Mesendoderm (in vitro differentiated cells): ENCODE measurements around the gene COL25A1.

ENCODE experiments used
- DNase-seq: peaks from one replicate; pipeline ENCODE4 v3.0.0; 2013
- H2AK5ac ChIP-seq: 2 replicates; pipeline ENCODE4 v1.6.1; 2013; ENCODE audit warnings: low read length, inconsistent platforms
- H2BK120ac ChIP-seq: 2 replicates; pipeline ENCODE4 v1.6.1; 2013; ENCODE audit warnings: low read depth, mild to moderate bottlenecking, low read length, moderate library complexity, mixed read lengths
- H2BK15ac ChIP-seq: replicated peaks from 2 replicates; pipeline ENCODE4 v1.6.1; 2013; ENCODE audit warnings: low read depth, mild to moderate bottlenecking, moderate library complexity
- H2BK5ac ChIP-seq: 2 replicates; pipeline ENCODE4 v1.6.1; 2013; ENCODE audit warnings: low read length, inconsistent platforms
- H3K18ac ChIP-seq: 2 replicates; pipeline ENCODE4 v1.6.1; 2013; ENCODE audit warnings: mild to moderate bottlenecking, low read length, mixed read lengths
- H3K23ac ChIP-seq: one replicate; pipeline ENCODE4 v1.6.1; 2013; ENCODE audit warnings: low read length
- H3K27ac ChIP-seq: 2 replicates; pipeline ENCODE4 v1.5.1; 2013; ENCODE audit warnings: low read depth, mild to moderate bottlenecking, inconsistent platforms, low read length, moderate library complexity
- H3K27me3 ChIP-seq: 2 replicates; pipeline ENCODE4 v1.6.1; 2013; ENCODE audit warnings: low read length, control low read depth, mild to moderate bottlenecking, inconsistent platforms; ENCODE audit not compliant: insufficient read depth, poor library complexity
- H3K36me3 ChIP-seq: 2 replicates; pipeline ENCODE4 v1.6.1; 2013; ENCODE audit warnings: low read length, inconsistent platforms; ENCODE audit not compliant: control insufficient read depth, insufficient read depth
- H3K4ac ChIP-seq: one replicate; pipeline ENCODE4 v1.6.1; 2013; ENCODE audit warnings: low read depth, mild to moderate bottlenecking, low read length, moderate library complexity
- H3K4me1 ChIP-seq: 2 replicates; pipeline ENCODE4 v1.6.1; 2013; ENCODE audit warnings: low read depth, low read length, inconsistent platforms; ENCODE audit not compliant: control insufficient read depth
- H3K4me2 ChIP-seq: 2 replicates; pipeline ENCODE4 v1.6.1; 2013; ENCODE audit warnings: low read length
- H3K4me3 ChIP-seq: 2 replicates; pipeline ENCODE4 v1.5.1; 2013; ENCODE audit warnings: mild to moderate bottlenecking, low read length
- H3K56ac ChIP-seq: one replicate; pipeline ENCODE4 v1.6.1; 2013; ENCODE audit warnings: low read length
- H3K79me1 ChIP-seq: 2 replicates; pipeline ENCODE4 v1.6.1; 2013; ENCODE audit warnings: low read length, inconsistent platforms
- H3K79me2 ChIP-seq: 2 replicates; pipeline ENCODE4 v1.6.1; 2013; ENCODE audit warnings: mild to moderate bottlenecking, low read length; ENCODE audit not compliant: control insufficient read depth, insufficient read depth
- H3K9ac ChIP-seq: 2 replicates; pipeline ENCODE4 v1.6.1; 2013; ENCODE audit warnings: low read length, inconsistent platforms
- H4K5ac ChIP-seq: one replicate; pipeline ENCODE4 v1.6.1; 2013; ENCODE audit warnings: low read length
- H4K8ac ChIP-seq: one replicate; pipeline ENCODE4 v1.6.1; 2013; ENCODE audit warnings: low read depth, mild to moderate bottlenecking, control low read depth, low read length, moderate library complexity
- WGBS: extraction: QIAGEN DNeasy Blood & Tissue Kit; methylation state at CpG from one replicate; pipeline ENCODE4 v1.1.7; 2013; ENCODE audit warnings: low lambda C conversion rate, missing lambda C conversion rate; ENCODE audit not compliant: insufficient coverage; ENCODE audit errors: extremely low coverage; 5-methylcytosine and 5-hydroxymethylcytosine counted together

The COL25A1 gene

GRCh38 chr4:109278594-109279031 is 23.8 kb downstream of the COL25A1 start:
- Histone ChIP-seq H4K8ac (no peak overlapping the region), H2AK5ac (no peak overlapping the region), H3K23ac (no peak overlapping the region), H3K27me3 (no peaks in the 10 kb centered on the region), H2BK15ac (no peak overlapping the region), H3K4ac (no peak overlapping the region), H3K18ac (no peak overlapping the region), H3K4me1 (no peaks in the 10 kb centered on the region), H3K27ac (no peak overlapping the region), H3K4me3 (no peak overlapping the region), H2BK5ac (no peak overlapping the region), H3K36me3 (no peaks in the 10 kb centered on the region), H3K4me2 (no peak overlapping the region), H3K9ac (no peak overlapping the region), H4K5ac (no peak overlapping the region), H2BK120ac (no peak overlapping the region), H3K79me2 (no peaks in the 10 kb centered on the region), H3K56ac (no peak overlapping the region), H3K79me1 (no peaks in the 10 kb centered on the region)
- no peak for DNase-seq
- no CpG with 5 or more reads among the region's 3 CpGs for WGBS

DNA sequence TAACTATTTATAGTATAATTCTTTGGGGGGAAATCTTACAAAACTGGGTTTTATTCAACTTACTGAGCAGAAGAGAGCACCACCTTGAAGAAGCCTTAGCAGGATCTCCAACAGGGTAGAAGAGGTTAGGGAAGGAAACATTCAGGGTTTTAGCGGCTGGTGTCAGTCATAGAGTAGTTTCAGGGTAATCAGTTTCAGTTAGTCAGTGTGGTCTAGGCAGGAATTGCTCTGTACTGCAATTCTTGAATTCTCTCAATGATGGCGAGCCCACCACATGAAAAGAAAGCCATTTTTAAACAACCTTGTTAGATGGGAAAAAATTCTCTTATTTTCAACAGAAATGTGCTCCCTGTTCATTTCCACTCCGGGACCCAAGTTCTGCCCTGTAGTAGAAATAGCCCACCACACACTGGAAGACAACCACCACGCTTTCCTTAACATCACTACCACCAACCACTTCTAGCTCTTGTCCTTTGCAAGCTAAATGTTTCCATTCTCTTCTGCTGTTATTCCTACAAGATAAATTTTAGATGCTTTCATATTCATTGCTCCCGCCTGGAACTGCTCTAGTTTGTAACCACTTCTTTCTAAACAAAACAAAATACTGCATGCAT is 25.9 kb downstream of the COL25A1 start:
- no peak overlapping the region for H3K18ac ChIP-seq
- H4K5ac ChIP-seq = no peak overlapping the region
- H2BK120ac ChIP-seq = no peak overlapping the region
- H3K4me2 ChIP-seq = no peak overlapping the region
- no peaks in the 10 kb centered on the region for H3K36me3 ChIP-seq
- H3K4me1 ChIP-seq = no peaks in the 10 kb centered on the region
- H3K79me1 ChIP-seq = no peaks in the 10 kb centered on the region
- no peak for DNase-seq
- no peak overlapping the region for H3K4me3 ChIP-seq
- no peak overlapping the region for H3K27ac ChIP-seq
- no peaks in the 10 kb centered on the region for H3K27me3 ChIP-seq
- no peak overlapping the region for H3K9ac ChIP-seq
- no peak overlapping the region for H2BK5ac ChIP-seq
- no peak overlapping the region for H4K8ac ChIP-seq
- no peaks in the 10 kb centered on the region for H3K79me2 ChIP-seq
- no peak overlapping the region for H2BK15ac ChIP-seq
- no peak overlapping the region for H3K56ac ChIP-seq
- no peak overlapping the region for H3K23ac ChIP-seq
- WGBS = no CpG with 5 or more reads among the region's 5 CpGs
- H2AK5ac ChIP-seq = no peak overlapping the region
- H3K4ac ChIP-seq = no peak overlapping the region

GRCh38 chr4:109275066-109275745 is 27.3 kb downstream of the COL25A1 start:
- no peak for DNase-seq
- no peaks in the 10 kb centered on the region for H3K79me1 ChIP-seq
- H4K8ac ChIP-seq = no peak overlapping the region
- no peaks in the 10 kb centered on the region for H3K4me1 ChIP-seq
- no peaks in the 10 kb centered on the region for H3K36me3 ChIP-seq
- WGBS = no CpG with 5 or more reads among the region's 6 CpGs
- H3K23ac ChIP-seq = no peak overlapping the region
- H3K79me2 ChIP-seq = no peaks in the 10 kb centered on the region
- no peak overlapping the region for H4K5ac ChIP-seq
- H2BK5ac ChIP-seq = no peak overlapping the region
- no peak overlapping the region for H3K4me3 ChIP-seq
- H3K4ac ChIP-seq = no peak overlapping the region
- no peak overlapping the region for H2BK120ac ChIP-seq
- H2AK5ac ChIP-seq = no peak overlapping the region
- H3K18ac ChIP-seq = no peak overlapping the region
- H3K56ac ChIP-seq = no peak overlapping the region
- H3K4me2 ChIP-seq = no peak overlapping the region
- no peaks in the 10 kb centered on the region for H3K27me3 ChIP-seq
- no peak overlapping the region for H3K9ac ChIP-seq
- no peak overlapping the region for H2BK15ac ChIP-seq
- H3K27ac ChIP-seq = no peak overlapping the region

DNA sequence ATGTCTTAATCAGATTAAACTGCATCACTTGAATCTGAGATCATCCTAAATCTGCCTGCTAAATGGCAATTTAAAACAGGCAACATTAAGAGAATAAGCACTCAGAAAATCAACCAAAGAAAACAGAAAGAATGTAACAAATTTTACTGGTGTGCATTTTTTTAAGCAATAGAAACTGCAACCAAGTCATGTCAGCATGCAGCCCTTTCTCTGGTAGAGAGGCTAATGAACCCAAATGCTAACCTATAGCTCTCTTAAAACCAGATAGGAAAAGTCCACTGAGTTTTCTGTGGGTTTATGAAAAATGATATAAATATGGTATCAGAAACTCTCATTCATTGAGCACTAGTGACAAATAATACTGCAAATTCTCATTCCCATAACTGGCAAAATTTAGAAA is 35.6 kb downstream of the COL25A1 start:
- no peak overlapping the region for H3K23ac ChIP-seq
- H3K36me3 ChIP-seq = no peaks in the 10 kb centered on the region
- H2BK15ac ChIP-seq = no peak overlapping the region
- H2BK120ac ChIP-seq = no peak overlapping the region
- H4K8ac ChIP-seq = no peak overlapping the region
- DNase-seq = no peak
- no peak overlapping the region for H3K18ac ChIP-seq
- H3K4ac ChIP-seq = no peak overlapping the region
- H2AK5ac ChIP-seq = no peak overlapping the region
- no peaks in the 10 kb centered on the region for H3K27me3 ChIP-seq
- no peak overlapping the region for H3K4me2 ChIP-seq
- no peak overlapping the region for H3K56ac ChIP-seq
- no peaks in the 10 kb centered on the region for H3K79me2 ChIP-seq
- no peaks in the 10 kb centered on the region for H3K79me1 ChIP-seq
- no peak overlapping the region for H4K5ac ChIP-seq
- no peak overlapping the region for H3K4me3 ChIP-seq
- no peaks in the 10 kb centered on the region for H3K4me1 ChIP-seq
- no peak overlapping the region for H3K9ac ChIP-seq
- no peak overlapping the region for H3K27ac ChIP-seq
- H2BK5ac ChIP-seq = no peak overlapping the region

DNA sequence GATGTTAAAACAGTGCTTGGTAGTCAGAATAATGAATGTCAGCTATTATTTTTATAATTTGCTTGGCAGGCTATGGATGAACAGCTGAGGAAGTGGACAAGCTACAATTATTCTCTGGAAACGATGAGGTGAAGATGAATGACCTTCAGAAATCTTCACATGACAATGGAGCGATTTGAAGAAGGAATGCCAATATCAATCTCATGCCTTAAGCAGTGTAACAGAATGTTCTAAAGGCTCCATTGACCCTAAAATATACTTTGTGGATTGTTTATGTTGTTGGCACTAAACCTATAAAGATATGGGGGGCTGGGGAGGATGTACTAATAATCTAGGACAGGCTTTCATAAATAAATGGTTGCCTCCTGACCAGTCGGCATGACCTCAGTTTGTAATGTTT is 36.2 kb downstream of the COL25A1 start:
- Histone ChIP-seq H3K23ac (no peak overlapping the region), H3K79me2 (no peaks in the 10 kb centered on the region), H3K9ac (no peak overlapping the region), H3K4me1 (no peaks in the 10 kb centered on the region), H2AK5ac (no peak overlapping the region), H3K4ac (no peak overlapping the region), H4K8ac (no peak overlapping the region), H3K56ac (no peak overlapping the region), H2BK5ac (no peak overlapping the region), H4K5ac (no peak overlapping the region), H2BK15ac (no peak overlapping the region), H3K79me1 (no peaks in the 10 kb centered on the region), H3K4me3 (no peak overlapping the region), H3K36me3 (no peaks in the 10 kb centered on the region), H3K27ac (no peak overlapping the region), H3K4me2 (no peak overlapping the region), H3K18ac (no peak overlapping the region), H2BK120ac (no peak overlapping the region), H3K27me3 (no peaks in the 10 kb centered on the region)
- no peak for DNase-seq
- no CpG with 5 or more reads among the region's 3 CpGs for WGBS

- Histone ChIP-seq H3K4me3 (no peak overlapping the region), H4K8ac (no peak overlapping the region), H3K23ac (no peak overlapping the region), H3K79me2 (no peaks in the 10 kb centered on the region), H2AK5ac (no peak overlapping the region), H3K4me1 (no peaks in the 10 kb centered on the region), H3K27ac (no peak overlapping the region), H2BK120ac (no peak overlapping the region), H3K56ac (no peak overlapping the region), H3K4me2 (no peak overlapping the region), H3K9ac (no peak overlapping the region), H2BK5ac (no peak overlapping the region), H3K79me1 (no peaks in the 10 kb centered on the region), H3K4ac (no peak overlapping the region), H2BK15ac (no peak overlapping the region), H3K36me3 (no peaks in the 10 kb centered on the region), H3K18ac (no peak overlapping the region), H3K27me3 (no peaks in the 10 kb centered on the region), H4K5ac (no peak overlapping the region)
- WGBS = no CpG with 5 or more reads among the region's 4 CpGs
- DNase-seq = no peak
These were observed 38.7 kb downstream of the COL25A1 start for GRCh38 chr4:109263721-109264120.
